T1000 (cell line): ENCODE measurements around the gene PLD1.

ENCODE experiments used
- DNase-seq: peaks from one replicate; lab custom pipeline; 2025; ENCODE audit warnings: mixed read lengths; lab: John Stamatoyannopoulos, UW

Gene PLD1

GRCh38 chr3:171561596-171562323 is 248.5 kb downstream of the PLD1 start:
- no peak for DNase-seq

- DNase-seq = no peak
Observed at GRCh38 chr3:171559586-171559985, 250.7 kb downstream of the PLD1 start.

GRCh38 chr3:171558188-171558696 is 252.0 kb downstream of the PLD1 start:
- no peak for DNase-seq

GRCh38 chr3:171557173-171557572 is 253.1 kb downstream of the PLD1 start:
- no peak for DNase-seq

- no peak for DNase-seq
Observed at GRCh38 chr3:171556574-171557145, 253.6 kb downstream of the PLD1 start.

- no peak for DNase-seq
Observed at GRCh38 chr3:171556148-171556547, 254.1 kb downstream of the PLD1 start.

- DNase-seq = no peak
Observed at GRCh38 chr3:171553086-171553485, 257.2 kb downstream of the PLD1 start.

GRCh38 chr3:171552531-171552930 is 257.8 kb downstream of the PLD1 start:
- no peak for DNase-seq

- no peak for DNase-seq
Observed at GRCh38 chr3:171551296-171551695, 259.0 kb downstream of the PLD1 start.
